Measurements from ENCODE around the gene FBXO2. TPM values are rescaled to one million over a fixed set of nuclear protein-coding genes. Genes with fewer than 3 reads are reported as not detected.

FBXO2 gene
- 1 to 10 TPM; 1.8 to 2.1 TPM for total RNA-seq

GRCh38 chr1:11654137-11654938, at the start of gene FBXO2, which contains the start of gene FBXO44:
Gene FBXO2, minus strand, starts transcription at chr1:11654429. Its CDS starts 89 bp downstream, at chr1:11654340.
Gene FBXO44, plus strand, starts transcription at chr1:11654877. Its CDS starts 959 bp downstream, at chr1:11655836.
- POLR2A ChIA-PET, result no interaction called here
- CTCF ChIA-PET, result interaction anchor here (0.6 to 4.6 kb wide), 5 partner anchors 10 to 82 kb away, joined by 3 to 42 read pairs (median 10); partner anchors contain the start of genes AGTRAP and FBXO6
- H3K4me3 Mint-ChIP-seq, result peak within 1 kb of the TSS; percentile 72
- DNase-seq, result peak; percentile 69
- no peaks in the 10 kb centered on the region for H3K9me3 Mint-ChIP-seq
- H3K36me3 Mint-ChIP-seq (ENCODE audit: low read depth), result peaks cover 14% of the 10 kb centered on the region
- H3K27me3 Mint-ChIP-seq, result peaks cover 14% of the 10 kb centered on the region
- peaks cover 27% of the 10 kb centered on the region for H3K4me1 Mint-ChIP-seq
- H3K27ac Mint-ChIP-seq, result peak within 1 kb of the TSS; percentile 41

GRCh38 chr1:11703357-11704193, 49.3 kb upstream of the FBXO2 start:
- ChIA-PET CTCF (interaction anchor here (0.8 to 0.9 kb wide), 2 partner anchors 9 to 47 kb away, joined by 3 read pairs; no protein-coding TSS in a partner anchor), POLR2A (no interaction called here)
- no peak overlapping the region for H3K4me3 Mint-ChIP-seq
- no peaks in the 10 kb centered on the region for H3K4me1 Mint-ChIP-seq
- H3K36me3 Mint-ChIP-seq (ENCODE audit: low read depth), result no peaks in the 10 kb centered on the region
- H3K9me3 Mint-ChIP-seq, result no peaks in the 10 kb centered on the region
- H3K27ac Mint-ChIP-seq, result no peak overlapping the region
- H3K27me3 Mint-ChIP-seq, result peaks cover 23% of the 10 kb centered on the region
- DNase-seq, result no peak

GRCh38 chr1:11701981-11702803, 48.0 kb upstream of the FBXO2 start:
- ChIA-PET POLR2A (no interaction called here), CTCF (no interaction called here)
- Mint-ChIP-seq H3K27ac (no peak overlapping the region), H3K36me3 (ENCODE audit: low read depth) (no peaks in the 10 kb centered on the region), H3K9me3 (no peaks in the 10 kb centered on the region), H3K27me3 (peaks cover 23% of the 10 kb centered on the region), H3K4me1 (no peaks in the 10 kb centered on the region), H3K4me3 (no peak overlapping the region)
- DNase-seq, result no peak

- ChIA-PET POLR2A (no interaction called here), CTCF (no interaction called here)
- no peaks in the 10 kb centered on the region for H3K4me1 Mint-ChIP-seq
- no peak overlapping the region for H3K4me3 Mint-ChIP-seq
- H3K36me3 Mint-ChIP-seq (ENCODE audit: low read depth), result no peaks in the 10 kb centered on the region
- H3K9me3 Mint-ChIP-seq, result no peaks in the 10 kb centered on the region
- no peak overlapping the region for H3K27ac Mint-ChIP-seq
- no peak for DNase-seq
- peaks cover 23% of the 10 kb centered on the region for H3K27me3 Mint-ChIP-seq
Observed at GRCh38 chr1:11701551-11701961, 47.3 kb upstream of the FBXO2 start.

GRCh38 chr1:11700601-11701467, 46.6 kb upstream of the FBXO2 start:
- DNase-seq, result no peak
- Mint-ChIP-seq H3K27me3 (peaks cover 23% of the 10 kb centered on the region), H3K4me3 (no peak overlapping the region), H3K9me3 (no peaks in the 10 kb centered on the region), H3K4me1 (no peaks in the 10 kb centered on the region), H3K36me3 (ENCODE audit: low read depth) (no peaks in the 10 kb centered on the region), H3K27ac (no peak overlapping the region)
- POLR2A ChIA-PET, result no interaction called here
- CTCF ChIA-PET, result interaction anchor here (1.1 to 1.4 kb wide), 3 partner anchors 19 to 39 kb away, joined by 3 to 6 read pairs (median 4); no protein-coding TSS in a partner anchor

- H3K27me3 Mint-ChIP-seq, result peaks cover 25% of the 10 kb centered on the region
- H3K36me3 Mint-ChIP-seq (ENCODE audit: low read depth), result no peaks in the 10 kb centered on the region
- H3K4me3 Mint-ChIP-seq, result no peak overlapping the region
- H3K4me1 Mint-ChIP-seq, result peaks cover 12% of the 10 kb centered on the region
- ChIA-PET CTCF (interaction anchor here (0.6 to 0.9 kb wide), 2 partner anchors 28 to 1322 kb away, joined by 3 read pairs; no protein-coding TSS in a partner anchor), POLR2A (no interaction called here)
- no peak for DNase-seq
- H3K9me3 Mint-ChIP-seq, result no peaks in the 10 kb centered on the region
- no peak overlapping the region for H3K27ac Mint-ChIP-seq
Observed at GRCh38 chr1:11697893-11698210, 43.6 kb upstream of the FBXO2 start.

- no peaks in the 10 kb centered on the region for H3K36me3 Mint-ChIP-seq (ENCODE audit: low read depth)
- H3K27ac Mint-ChIP-seq, result no peak overlapping the region
- ChIA-PET CTCF (interaction anchor here (0.6 to 1.2 kb wide), 4 partner anchors 23 to 1322 kb away, joined by 3 to 4 read pairs (median 3); no protein-coding TSS in a partner anchor), POLR2A (no interaction called here)
- peaks cover 30% of the 10 kb centered on the region for H3K27me3 Mint-ChIP-seq
- no peak for DNase-seq
- H3K9me3 Mint-ChIP-seq, result no peaks in the 10 kb centered on the region
- H3K4me1 Mint-ChIP-seq, result peaks cover 17% of the 10 kb centered on the region
- no peak overlapping the region for H3K4me3 Mint-ChIP-seq
Observed at GRCh38 chr1:11697188-11697892, 43.1 kb upstream of the FBXO2 start.

- Mint-ChIP-seq H3K27me3 (peaks cover 30% of the 10 kb centered on the region), H3K9me3 (no peaks in the 10 kb centered on the region), H3K36me3 (ENCODE audit: low read depth) (no peaks in the 10 kb centered on the region), H3K4me1 (peaks cover 20% of the 10 kb centered on the region), H3K4me3 (no peak overlapping the region), H3K27ac (no peak overlapping the region)
- DNase-seq, result no peak
- ChIA-PET CTCF (interaction anchor here (0.7 to 2.5 kb wide), 5 partner anchors 13 to 1687 kb away, joined by 3 to 7 read pairs (median 4); no protein-coding TSS in a partner anchor), POLR2A (no interaction called here)
Observed at GRCh38 chr1:11695861-11696260, 41.6 kb upstream of the FBXO2 start.

GRCh38 chr1:11693917-11694316, 39.7 kb upstream of the FBXO2 start:
- CTCF ChIA-PET, result interaction anchor here (0.8 to 2.5 kb wide), 7 partner anchors 8 to 29 kb away, joined by 3 to 7 read pairs (median 4); partner anchors contain the start of gene FBXO6
- Mint-ChIP-seq H3K27ac (peak overlapping the region; percentile 39), H3K4me3 (no peak overlapping the region), H3K9me3 (no peaks in the 10 kb centered on the region), H3K27me3 (peaks cover 44% of the 10 kb centered on the region), H3K36me3 (ENCODE audit: low read depth) (no peaks in the 10 kb centered on the region), H3K4me1 (peaks cover 28% of the 10 kb centered on the region)
- POLR2A ChIA-PET, result no interaction called here
- DNase-seq, result no peak

- no peaks in the 10 kb centered on the region for H3K9me3 Mint-ChIP-seq
- peak overlapping the region; percentile 73 for H3K27ac Mint-ChIP-seq
- peaks cover 50% of the 10 kb centered on the region for H3K27me3 Mint-ChIP-seq
- ChIA-PET POLR2A (interaction anchor here (0.6 kb wide), 1 partner anchor 14 kb away, joined by 5 read pairs; no protein-coding TSS in a partner anchor), CTCF (interaction anchor here (1.0 to 1.3 kb wide), 3 partner anchors 27 to 43 kb away, joined by 3 to 5 read pairs (median 4); partner anchors contain the start of gene FBXO6)
- DNase-seq, result peak; percentile 49
- H3K4me1 Mint-ChIP-seq, result peaks cover 28% of the 10 kb centered on the region
- no peaks in the 10 kb centered on the region for H3K36me3 Mint-ChIP-seq (ENCODE audit: low read depth)
- peak overlapping the region; percentile 51 for H3K4me3 Mint-ChIP-seq
Observed at GRCh38 chr1:11693024-11693590, 38.9 kb upstream of the FBXO2 start.
